DOHH2 (cell line): Measurements from ENCODE around the gene SMYD5.

Experiments used
- EZH2phosphoT487 ChIP-seq: fragments of 200-600 bp; sonication (generic); IDR thresholded peaks from 2 replicates; pipeline ENCODE4 v1.6.1; 2017; ENCODE audit warnings: borderline replicate concordance, mild to moderate bottlenecking, antibody characterized with exemption, low read length, moderate library complexity, mixed read lengths
- TF ChIP-seq, protein P1 (sequence below): fragments of 200-600 bp; sonication (generic); IDR thresholded peaks from one replicate; pipeline ENCODE4 v1.5.1; 2014; ENCODE audit warnings: antibody characterized with exemption, mild to moderate bottlenecking, low read depth, low read length; ENCODE audit not compliant: poor library complexity, severe bottlenecking

DNA sequence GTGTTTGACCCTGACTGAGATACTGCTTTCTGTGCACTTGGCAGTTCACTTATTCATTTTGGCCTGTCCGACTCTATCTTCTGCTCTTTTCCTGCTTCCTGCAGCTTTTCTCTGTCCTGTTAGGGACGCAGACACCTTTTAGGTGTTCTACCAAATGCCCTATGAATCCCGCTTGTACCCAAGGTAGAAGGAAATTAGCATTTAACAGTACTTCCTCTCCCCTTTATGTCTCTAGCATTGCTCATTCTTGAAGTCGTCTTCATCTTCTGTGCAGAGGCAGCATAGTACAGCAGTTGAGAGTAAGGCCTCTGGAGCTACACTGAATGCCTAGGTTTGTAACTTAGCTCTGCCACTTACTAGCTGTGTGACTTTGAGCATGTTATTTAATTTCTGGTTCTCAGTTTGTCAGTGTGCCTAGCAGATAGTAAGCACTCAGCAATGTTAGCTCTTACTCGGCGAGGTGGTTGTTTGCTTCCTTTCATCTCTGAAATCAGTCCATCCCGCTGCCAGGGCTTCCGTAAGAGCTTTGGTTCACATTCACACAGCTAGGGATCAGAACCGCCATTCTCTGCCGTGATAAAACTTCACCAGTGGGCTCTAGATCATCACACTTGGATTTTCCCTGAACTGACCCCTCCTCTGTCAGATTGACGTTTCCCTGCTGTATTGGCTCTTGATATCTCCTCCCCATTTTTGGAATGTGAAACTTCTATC lies 21.4 kb downstream of the SMYD5 start:
- TF ChIP-seq, protein P1, sequence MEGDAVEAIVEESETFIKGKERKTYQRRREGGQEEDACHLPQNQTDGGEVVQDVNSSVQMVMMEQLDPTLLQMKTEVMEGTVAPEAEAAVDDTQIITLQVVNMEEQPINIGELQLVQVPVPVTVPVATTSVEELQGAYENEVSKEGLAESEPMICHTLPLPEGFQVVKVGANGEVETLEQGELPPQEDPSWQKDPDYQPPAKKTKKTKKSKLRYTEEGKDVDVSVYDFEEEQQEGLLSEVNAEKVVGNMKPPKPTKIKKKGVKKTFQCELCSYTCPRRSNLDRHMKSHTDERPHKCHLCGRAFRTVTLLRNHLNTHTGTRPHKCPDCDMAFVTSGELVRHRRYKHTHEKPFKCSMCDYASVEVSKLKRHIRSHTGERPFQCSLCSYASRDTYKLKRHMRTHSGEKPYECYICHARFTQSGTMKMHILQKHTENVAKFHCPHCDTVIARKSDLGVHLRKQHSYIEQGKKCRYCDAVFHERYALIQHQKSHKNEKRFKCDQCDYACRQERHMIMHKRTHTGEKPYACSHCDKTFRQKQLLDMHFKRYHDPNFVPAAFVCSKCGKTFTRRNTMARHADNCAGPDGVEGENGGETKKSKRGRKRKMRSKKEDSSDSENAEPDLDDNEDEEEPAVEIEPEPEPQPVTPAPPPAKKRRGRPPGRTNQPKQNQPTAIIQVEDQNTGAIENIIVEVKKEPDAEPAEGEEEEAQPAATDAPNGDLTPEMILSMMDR: no peak
- no peak for TF ChIP-seq EZH2phosphoT487
